HTERT RPE-1 (cell line): ENCODE data around the gene CD5L.

ENCODE experiments used
- in situ Hi-C: fragments of 300-500 bp; cut with MboI; formaldehyde crosslinking; loops from 4 replicates; pipeline ENCODE4 v1.14.3; 2020; ENCODE audit warnings: low sequenced_read_pairs

The CD5L gene

GRCh38 chr1:157819215-157819614 lies 22.4 kb downstream of the CD5L start:
- in situ Hi-C loops = no loop called here

DNA sequence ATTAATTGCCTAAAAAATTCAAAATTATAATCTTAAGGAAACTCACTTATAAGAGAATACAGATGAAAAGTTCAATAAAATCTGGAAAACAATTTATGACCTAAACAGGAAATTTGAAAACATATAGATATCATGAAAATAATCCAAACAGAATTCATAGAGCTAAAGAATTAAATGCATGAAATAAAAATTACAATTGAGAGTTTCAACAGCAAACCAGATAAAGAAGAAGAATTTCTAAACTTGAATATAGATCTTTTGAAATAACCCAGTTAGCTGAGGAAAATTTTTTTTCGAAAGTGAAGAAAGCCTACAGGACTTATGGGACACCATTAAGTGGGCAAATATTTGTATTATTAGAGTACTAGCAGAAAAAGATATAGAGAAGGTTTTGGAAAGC lies 28.3 kb downstream of the CD5L start:
- in situ Hi-C loops = no loop called here

- in situ Hi-C loops = no loop called here
These were observed 35.0 kb downstream of the CD5L start for GRCh38 chr1:157806431-157807149.

GRCh38 chr1:157803851-157804250 lies 37.8 kb downstream of the CD5L start:
- in situ Hi-C loops = no loop called here

DNA sequence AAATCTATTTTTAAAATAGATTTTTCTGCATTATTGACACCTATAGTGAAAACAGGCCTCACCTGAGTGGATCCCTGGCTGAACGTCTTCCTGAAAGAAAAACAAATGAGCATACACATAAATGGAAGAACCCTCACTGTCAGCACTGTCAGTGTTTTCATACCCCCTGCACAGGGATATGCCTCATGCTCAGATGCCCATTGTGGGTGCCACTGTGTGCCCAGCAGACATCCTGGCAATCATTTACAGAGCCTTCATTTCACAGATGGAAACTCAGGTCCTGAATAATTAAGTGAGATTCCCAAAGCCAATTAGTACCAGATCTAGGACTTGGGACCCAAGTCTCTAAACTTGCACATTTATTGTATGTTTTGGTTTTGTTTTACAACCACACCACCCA lies 41.6 kb downstream of the CD5L start:
- in situ Hi-C loops = no loop called here

GRCh38 chr1:157798211-157798610 lies 43.4 kb downstream of the CD5L start:
- in situ Hi-C loops = no loop called here

GRCh38 chr1:157785248-157785647 lies 56.4 kb downstream of the CD5L start:
- in situ Hi-C loops = no loop called here

DNA sequence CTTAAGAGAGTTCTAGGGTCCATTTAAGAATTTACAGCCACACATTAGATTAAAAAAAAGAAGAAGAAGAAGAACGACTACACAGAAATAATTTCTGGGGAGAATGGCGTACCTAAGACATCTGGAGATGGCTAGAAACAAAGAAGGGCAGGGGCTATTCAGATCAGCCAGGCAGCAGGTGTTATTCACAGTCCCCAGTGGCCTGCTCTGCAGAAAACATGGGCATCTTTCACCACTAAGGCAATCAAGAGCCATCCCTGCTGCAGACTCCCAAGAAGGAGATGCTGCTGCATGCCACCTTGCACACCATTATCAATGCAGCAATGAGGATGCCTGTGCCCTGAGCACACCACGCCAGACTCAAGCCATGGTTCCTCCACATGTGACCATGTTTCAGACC lies 56.8 kb downstream of the CD5L start:
- in situ Hi-C loops = no loop called here

- in situ Hi-C loops = no loop called here
These were observed 58.7 kb downstream of the CD5L start for GRCh38 chr1:157782931-157783330.

DNA sequence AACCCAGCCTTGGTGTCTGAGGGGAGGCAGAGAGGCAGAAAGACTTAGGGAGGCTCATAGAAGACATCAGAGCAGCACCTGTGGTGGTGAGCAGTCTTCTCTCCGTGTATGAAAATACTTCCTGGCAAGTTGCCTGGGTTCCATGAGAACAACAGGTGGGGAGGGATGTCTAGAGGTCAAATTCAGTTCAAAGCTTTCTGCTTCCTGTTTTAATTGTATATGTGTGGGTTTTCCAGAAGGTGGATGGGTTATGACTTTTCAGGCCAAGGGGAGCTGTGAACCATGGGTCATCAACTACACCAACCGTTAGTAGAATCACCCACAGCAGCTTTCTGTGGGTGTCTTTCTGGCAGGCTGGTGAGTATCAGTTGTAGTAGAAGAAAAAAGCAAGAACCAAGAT lies 60.6 kb downstream of the CD5L start:
- in situ Hi-C loops = no loop called here
